Cardiac fibroblast (primary cell): Measurements from ENCODE around the gene DLX5.
A peak's percentile ranks its signal among the peaks of the same experiment; 100 is the strongest.

Experiments
- DNase-seq, 2 donors: peaks; one replicate each; pipeline versions ENCODE4 v3.0.0 to v3.0.0-alpha.2; 2010; ENCODE audit warnings: low read depth in 2 of 2
- H3K4me3 ChIP-seq, 2 donors: replicated peaks in 1 of 2; 1 replicate in 1 of 2; 2 replicates in 1 of 2; pipeline ENCODE4 v1.5.1; 2011; ENCODE audit warnings: low read depth in 2 of 2, low read length in 2 of 2, mild to moderate bottlenecking in 2 of 2, moderate library complexity in 1 of 2
- CTCF ChIP-seq: IDR thresholded peaks from one replicate; pipeline ENCODE4 v1.5.1; 2011; ENCODE audit warnings: low read depth, mild to moderate bottlenecking, low read length, inconsistent platforms

DLX5 gene

GRCh38 chr7:97007583-97007861 is 17.1 kb downstream of the DLX5 start:
- DNase-seq: no peak
- H3K4me3 ChIP-seq: no peak overlapping the region
- TF ChIP-seq CTCF: no peak

- H3K4me3 ChIP-seq: no peak overlapping the region
- no peak for TF ChIP-seq CTCF
- no peak for DNase-seq
Observed at GRCh38 chr7:97006816-97007582, 17.6 kb downstream of the DLX5 start.

- peak; percentile 32 to 38 for DNase-seq
- TF ChIP-seq CTCF: no peak
- peak overlapping the region; percentile 11 to 33 for H3K4me3 ChIP-seq
Observed at GRCh38 chr7:97006055-97006815, 18.4 kb downstream of the DLX5 start.

GRCh38 chr7:97005183-97006054 is 19.2 kb downstream of the DLX5 start, which contains the start of gene DLX6:
Gene DLX6, plus strand, starts transcription at chr7:97005553. Its CDS starts 425 bp downstream, at chr7:97005978.
- DNase-seq: no peak
- H3K4me3 ChIP-seq: peak within 1 kb of the TSS; percentile 11 to 33
- no peak for TF ChIP-seq CTCF

- no peak for TF ChIP-seq CTCF
- DNase-seq: no peak
- H3K4me3 ChIP-seq: no peak overlapping the region
Observed at GRCh38 chr7:97004247-97005182, 20.1 kb downstream of the DLX5 start.
